ENCODE measurements around the gene HMGB3. TPM values are rescaled to one million over a fixed set of nuclear protein-coding genes. Genes with fewer than 3 reads are reported as not detected.

HMGB3 gene
- total RNA-seq (under 1 TPM; 0.36 to 0.58 TPM), polyA plus RNA-seq (under 1 TPM in 2 of 3 donors, not detected in 1; 0.41 to 0.81 TPM), total RNA-seq (2.2 to 13.2 (median 3.0) reads per million in 6 experiments)

DNA sequence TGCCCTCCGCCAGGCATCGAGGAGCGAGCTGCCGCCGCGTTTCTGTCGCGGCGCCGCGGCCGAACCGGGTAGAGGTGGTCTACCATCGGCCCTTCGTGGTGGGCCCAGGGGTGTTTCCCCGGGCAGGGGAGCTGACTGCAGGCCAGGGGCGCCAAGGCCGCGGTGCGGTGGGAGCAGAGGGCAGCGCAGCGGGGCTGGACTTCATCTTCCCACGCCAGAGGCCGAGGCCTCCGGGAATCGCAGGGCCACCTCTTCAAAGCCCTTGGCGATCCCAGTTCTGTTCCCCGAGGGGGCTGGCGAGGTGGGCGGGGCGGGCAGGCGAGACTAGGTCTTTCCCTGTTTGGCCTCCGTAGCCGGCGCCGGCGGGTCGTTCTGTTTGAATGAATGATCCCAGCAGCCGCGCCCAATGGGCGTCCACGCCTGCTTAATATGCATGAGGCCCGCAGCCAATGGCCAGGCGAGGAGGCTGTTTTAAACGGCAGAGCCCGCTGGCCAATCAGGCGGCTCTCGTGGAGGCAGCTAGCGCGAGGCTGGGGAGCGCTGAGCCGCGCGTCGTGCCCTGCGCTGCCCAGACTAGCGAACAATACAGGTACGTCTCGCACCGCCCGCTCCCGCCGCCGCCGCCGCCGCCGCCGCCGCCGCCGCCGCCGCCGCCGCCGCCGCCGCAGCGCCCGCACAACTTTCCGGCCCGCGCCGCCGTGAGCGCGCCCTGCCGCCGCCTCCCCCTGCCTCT, at the start of gene HMGB3:
HMGB3 (plus strand) TSS at position 548 of the 733 bp plus-strand sequence. CDS start 2,265 bp downstream, outside the sequence.
- peak within 1 kb of the TSS in 3 of 10 donors; percentile 51 to 73 (median 52) for H3K27ac Mint-ChIP-seq
- POLR2A ChIA-PET, result no interaction called here

GRCh38 chrX:150933945-150934350, 49.2 kb upstream of the HMGB3 start:
- Mint-ChIP-seq H3K36me3 (no peaks in the 10 kb centered on the region), H3K27ac (no peak overlapping the region), H3K4me1 (no peaks in the 10 kb centered on the region), H3K9me3 (peaks cover 0 to 5% (median 0%) of the 10 kb centered on the region in 9 donors), H3K4me3 (no peak overlapping the region), H3K27me3 (peaks cover 0 to 4% (median 0%) of the 10 kb centered on the region in 5 donors)
- POLR2A ChIA-PET, result no interaction called here
- ATAC-seq (no peak), DNase-seq (no peak)

More for the DNA sequence above, at the start of gene HMGB3:
- DNase-seq, result peak; percentile 38 to 75 (median 62)
- Mint-ChIP-seq H3K4me1 (peaks cover 0 to 13% (median 7%) of the 10 kb centered on the region in 4 donors), H3K36me3 (no peaks in the 10 kb centered on the region), H3K27me3 (peaks cover 6 to 12% (median 7%) of the 10 kb centered on the region in 5 donors), H3K9me3 (no peaks in the 10 kb centered on the region), H3K4me3 (peak within 1 kb of the TSS; percentile 66 to 83 (median 74))
- peak; percentile 95 to 98 for ATAC-seq

GRCh38 chrX:150934453-150934852, 48.7 kb upstream of the HMGB3 start:
- Mint-ChIP-seq H3K9me3 (peaks cover 0 to 5% (median 0%) of the 10 kb centered on the region in 9 donors), H3K4me1 (no peaks in the 10 kb centered on the region), H3K4me3 (no peak overlapping the region), H3K27me3 (peaks cover 0 to 4% (median 0%) of the 10 kb centered on the region in 5 donors), H3K27ac (no peak overlapping the region), H3K36me3 (no peaks in the 10 kb centered on the region)
- ATAC-seq (no peak), DNase-seq (no peak)
- POLR2A ChIA-PET, result no interaction called here

GRCh38 chrX:150935467-150935866, 47.7 kb upstream of the HMGB3 start:
- DNase-seq (no peak), ATAC-seq (no peak)
- Mint-ChIP-seq H3K4me3 (no peak overlapping the region), H3K36me3 (no peaks in the 10 kb centered on the region), H3K9me3 (peaks cover 0 to 5% (median 0%) of the 10 kb centered on the region in 9 donors), H3K27ac (peak overlapping the region in 1 of 10 donors; percentile 71), H3K27me3 (peaks cover 0 to 4% (median 0%) of the 10 kb centered on the region in 5 donors), H3K4me1 (no peaks in the 10 kb centered on the region)
- POLR2A ChIA-PET, result no interaction called here

- POLR2A ChIA-PET, result no interaction called here
- Mint-ChIP-seq H3K36me3 (no peaks in the 10 kb centered on the region), H3K27me3 (peaks cover 0 to 4% (median 0%) of the 10 kb centered on the region in 5 donors), H3K4me3 (no peak overlapping the region), H3K27ac (no peak overlapping the region), H3K4me1 (no peaks in the 10 kb centered on the region), H3K9me3 (peaks cover 0 to 5% (median 0%) of the 10 kb centered on the region in 9 donors)
- ATAC-seq (no peak), DNase-seq (no peak)
Measured at GRCh38 chrX:150936556-150936955, 46.6 kb upstream of the HMGB3 start.

GRCh38 chrX:150940844-150941495, 42.2 kb upstream of the HMGB3 start:
- H3K36me3 Mint-ChIP-seq, result no peaks in the 10 kb centered on the region
- POLR2A ChIA-PET, result no interaction called here
- H3K4me3 Mint-ChIP-seq, result no peak overlapping the region
- H3K27ac Mint-ChIP-seq, result no peak overlapping the region
- ATAC-seq, result no peak
- no peaks in the 10 kb centered on the region for H3K4me1 Mint-ChIP-seq
- no peak for DNase-seq
- H3K27me3 Mint-ChIP-seq, result no peaks in the 10 kb centered on the region
- peaks cover 0 to 5% (median 0%) of the 10 kb centered on the region in 9 donors for H3K9me3 Mint-ChIP-seq

DNA sequence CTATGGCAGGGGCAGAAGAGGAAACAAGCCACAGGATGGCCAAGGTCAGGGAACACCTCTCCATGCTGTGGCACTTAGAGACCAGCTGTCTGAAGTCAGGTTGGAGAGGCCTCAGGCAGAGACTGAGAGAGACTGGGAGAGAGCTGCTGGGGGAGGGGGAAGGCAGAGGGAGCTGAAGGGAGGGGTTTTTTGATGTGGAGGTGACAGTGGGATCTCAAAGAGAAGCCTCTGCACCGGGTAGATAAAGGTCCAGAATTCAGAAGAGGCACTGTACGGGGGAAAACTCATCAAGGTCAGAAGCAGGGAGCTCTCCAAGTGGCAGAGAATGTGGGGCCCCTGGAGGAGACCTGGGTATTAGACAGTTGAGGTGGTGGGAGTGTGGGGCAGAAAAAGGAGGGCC, 41.6 kb upstream of the HMGB3 start:
- Mint-ChIP-seq H3K27ac (no peak overlapping the region), H3K27me3 (no peaks in the 10 kb centered on the region), H3K9me3 (peaks cover 0 to 5% (median 0%) of the 10 kb centered on the region in 9 donors), H3K4me3 (no peak overlapping the region), H3K36me3 (no peaks in the 10 kb centered on the region), H3K4me1 (no peaks in the 10 kb centered on the region)
- POLR2A ChIA-PET, result no interaction called here
- DNase-seq, result no peak
- ATAC-seq, result no peak

DNA sequence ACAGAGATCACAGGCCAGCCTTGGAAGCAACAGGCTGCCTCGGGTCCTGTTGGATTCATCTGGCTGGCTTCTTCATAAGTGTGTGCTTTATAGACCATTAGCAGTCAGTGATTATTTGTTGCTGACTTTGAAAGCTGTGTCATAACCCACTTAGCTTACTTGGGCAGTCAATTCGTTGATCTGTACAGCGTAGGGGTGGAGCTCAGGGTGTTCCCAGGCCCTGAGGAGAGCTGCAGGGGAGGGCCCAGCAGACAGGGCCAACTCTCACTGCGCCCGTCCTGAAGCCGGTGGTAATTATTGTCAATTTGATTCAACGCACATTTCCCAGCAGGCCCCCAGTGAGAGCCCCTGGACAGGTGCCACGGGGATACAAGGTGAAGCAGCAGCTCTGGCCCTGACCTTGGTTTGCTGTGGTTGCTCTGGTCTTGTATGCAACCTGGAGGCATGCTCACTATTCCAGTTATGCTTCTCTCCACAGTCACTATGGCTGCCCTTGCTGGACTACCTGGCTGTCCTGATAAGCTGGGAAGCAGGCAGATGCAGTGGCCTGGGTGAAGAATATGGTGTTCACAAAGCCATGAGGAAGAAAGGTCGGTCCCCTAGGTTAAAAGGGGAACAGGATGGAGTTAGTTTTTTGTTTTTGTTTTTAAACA, 40.1 kb upstream of the HMGB3 start:
- ATAC-seq (no peak), DNase-seq (no peak)
- Mint-ChIP-seq H3K27me3 (peaks cover 0 to 4% (median 0%) of the 10 kb centered on the region in 5 donors), H3K9me3 (no peaks in the 10 kb centered on the region), H3K27ac (peak overlapping the region in 2 of 10 donors; percentile 2 to 5), H3K36me3 (no peaks in the 10 kb centered on the region), H3K4me1 (no peaks in the 10 kb centered on the region), H3K4me3 (no peak overlapping the region)
- POLR2A ChIA-PET, result no interaction called here

DNA sequence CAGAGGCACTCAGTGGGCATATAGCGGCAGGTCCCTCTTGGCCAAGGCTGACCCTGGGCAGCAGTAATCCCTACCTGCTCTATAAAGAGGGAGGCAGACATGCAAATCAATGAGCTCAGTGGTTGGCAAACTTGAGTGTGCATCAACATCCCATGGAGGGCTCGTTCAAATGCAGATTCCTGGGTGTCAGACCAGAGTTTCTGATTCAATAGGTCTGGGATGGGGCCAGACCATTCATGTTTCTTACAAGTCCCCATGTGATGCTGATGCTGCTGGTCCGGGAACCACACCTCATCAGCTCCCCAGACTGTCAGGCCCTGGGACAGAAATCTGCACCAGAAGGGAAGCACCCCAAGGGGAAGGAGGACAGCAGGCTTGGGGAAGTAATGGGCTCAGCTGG, 38.9 kb upstream of the HMGB3 start:
- H3K9me3 Mint-ChIP-seq, result no peaks in the 10 kb centered on the region
- POLR2A ChIA-PET, result no interaction called here
- H3K4me3 Mint-ChIP-seq, result no peak overlapping the region
- ATAC-seq (no peak), DNase-seq (no peak)
- no peak overlapping the region for H3K27ac Mint-ChIP-seq
- H3K27me3 Mint-ChIP-seq, result peaks cover 0 to 4% (median 0%) of the 10 kb centered on the region in 5 donors
- no peaks in the 10 kb centered on the region for H3K4me1 Mint-ChIP-seq
- no peaks in the 10 kb centered on the region for H3K36me3 Mint-ChIP-seq

GRCh38 chrX:150954951-150955350, 28.2 kb upstream of the HMGB3 start:
- H3K36me3 Mint-ChIP-seq, result no peaks in the 10 kb centered on the region
- DNase-seq, result no peak
- H3K4me3 Mint-ChIP-seq, result no peak overlapping the region
- no peaks in the 10 kb centered on the region for H3K4me1 Mint-ChIP-seq
- H3K9me3 Mint-ChIP-seq, result peaks cover 0 to 10% (median 0%) of the 10 kb centered on the region in 9 donors
- ATAC-seq, result no peak
- no peak overlapping the region for H3K27ac Mint-ChIP-seq
- POLR2A ChIA-PET, result no interaction called here
- H3K27me3 Mint-ChIP-seq, result peaks cover 2 to 18% (median 5%) of the 10 kb centered on the region in 5 donors

GRCh38 chrX:150955590-150955989, 27.5 kb upstream of the HMGB3 start:
- Mint-ChIP-seq H3K27ac (no peak overlapping the region), H3K27me3 (peaks cover 2 to 18% (median 5%) of the 10 kb centered on the region in 5 donors), H3K4me3 (no peak overlapping the region), H3K4me1 (no peaks in the 10 kb centered on the region), H3K9me3 (peaks cover 0 to 10% (median 1%) of the 10 kb centered on the region in 9 donors), H3K36me3 (no peaks in the 10 kb centered on the region)
- ATAC-seq, result no peak
- POLR2A ChIA-PET, result no interaction called here
- DNase-seq, result no peak

DNA sequence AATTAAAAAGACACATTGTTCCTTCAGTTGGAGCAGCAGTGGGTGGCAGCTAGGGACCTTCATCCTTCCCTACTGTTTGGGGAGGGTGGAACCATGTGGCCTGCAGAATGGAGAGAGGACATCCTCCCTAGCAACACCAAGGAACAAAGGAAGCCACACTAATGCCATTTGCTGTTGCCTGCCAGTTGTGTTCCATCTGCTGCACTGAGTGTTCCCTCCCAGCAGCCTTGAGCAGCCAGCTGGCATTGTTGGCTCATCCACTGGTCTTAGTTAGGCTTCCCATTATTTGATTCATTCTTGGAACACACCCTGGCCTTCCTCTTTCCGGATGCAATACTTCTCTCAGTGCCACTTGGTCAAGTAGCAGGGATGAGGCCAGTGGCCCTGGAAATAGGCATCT, 25.0 kb upstream of the HMGB3 start:
- ATAC-seq (no peak), DNase-seq (no peak)
- no peaks in the 10 kb centered on the region for H3K36me3 Mint-ChIP-seq
- no peak overlapping the region for H3K27ac Mint-ChIP-seq
- no peak overlapping the region for H3K4me3 Mint-ChIP-seq
- peaks cover 0 to 10% (median 1%) of the 10 kb centered on the region in 9 donors for H3K9me3 Mint-ChIP-seq
- peaks cover 0 to 14% (median 2%) of the 10 kb centered on the region in 5 donors for H3K27me3 Mint-ChIP-seq
- POLR2A ChIA-PET, result no interaction called here
- H3K4me1 Mint-ChIP-seq, result no peaks in the 10 kb centered on the region

DNA sequence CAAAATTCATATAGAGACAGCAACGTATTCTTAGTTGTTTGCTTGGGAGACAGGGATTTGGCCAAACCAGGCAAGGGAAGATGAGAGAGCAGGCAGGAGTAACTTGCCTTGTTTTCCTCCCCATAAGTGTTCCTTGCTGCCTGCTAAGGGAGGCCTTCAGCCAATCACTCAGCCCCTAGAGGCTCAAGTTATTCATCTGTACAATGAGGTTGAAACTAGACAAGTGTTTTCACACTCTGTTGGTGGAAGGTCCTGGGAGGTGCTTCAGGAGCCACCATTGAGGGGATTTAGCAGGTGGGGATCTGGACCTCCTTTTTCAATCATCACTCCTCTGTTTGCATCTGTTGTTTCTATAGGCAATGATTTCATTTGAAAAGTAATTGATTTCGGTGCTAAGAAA, 23.6 kb upstream of the HMGB3 start:
- POLR2A ChIA-PET, result no interaction called here
- Mint-ChIP-seq H3K9me3 (peaks cover 0 to 10% (median 1%) of the 10 kb centered on the region in 9 donors), H3K27ac (no peak overlapping the region), H3K4me3 (no peak overlapping the region), H3K36me3 (no peaks in the 10 kb centered on the region), H3K27me3 (peaks cover 0 to 4% (median 2%) of the 10 kb centered on the region in 5 donors), H3K4me1 (no peaks in the 10 kb centered on the region)
- DNase-seq, result no peak
- no peak for ATAC-seq
